ENCODE data around the gene ARPC2. TPM values are rescaled to one million over a fixed set of nuclear protein-coding genes. Genes with fewer than 3 reads are reported as not detected.

Gene ARPC2
- total and polyA plus RNA-seq, 2 of the 13 experiments (the other 11 are each of a cell fraction or from before 2014, with no cell fraction given), result 168 to 303 TPM

GRCh38 chr2:218296847-218297246 lies 79.9 kb downstream of the ARPC2 start (continued):
- TF ChIP-seq E2F2 (CRISPR knock-in tag; IDR thresholded peaks at IDR 0.05; ENCODE audit: borderline replicate concordance) (no peak), ZNF280D (CRISPR knock-in tag; IDR thresholded peaks at IDR 0.05) (0 out of 2 replicates have a peak, but pooled peaks have one; percentile 28), ESRRA (CRISPR knock-in tag; IDR thresholded peaks at IDR 0.05; ENCODE audit: low read depth) (no peak), NBN (conservative IDR thresholded peaks at IDR 0.05) (no peak), CREB3 (CRISPR knock-in tag; IDR thresholded peaks at IDR 0.05) (no peak), NPAS2 (CRISPR knock-in tag; IDR thresholded peaks at IDR 0.05; ENCODE audit: borderline replicate concordance) (no peak), ZNF496 (CRISPR knock-in tag; IDR thresholded peaks at IDR 0.05; ENCODE audit: insufficient replicate concordance) (no peak), ZNF530 (CRISPR knock-in tag; IDR thresholded peaks at IDR 0.05; ENCODE audit: low read depth) (no peak), HOXA7 (CRISPR knock-in tag; IDR thresholded peaks at IDR 0.05) (no peak), ZNF83 (CRISPR knock-in tag; IDR thresholded peaks at IDR 0.05; ENCODE audit: borderline replicate concordance) (no peak), ZNF232 (CRISPR knock-in tag; IDR thresholded peaks at IDR 0.05; ENCODE audit: borderline replicate concordance) (0 out of 2 replicates have a peak, but pooled peaks have one; percentile 6), MTERF4 (CRISPR knock-in tag; IDR thresholded peaks at IDR 0.05) (no peak), ZZZ3 (CRISPR knock-in tag; IDR thresholded peaks at IDR 0.05; ENCODE audit: borderline replicate concordance) (no peak), HMG20B (CRISPR knock-in tag; conservative IDR thresholded peaks at IDR 0.05) (no peak), HNF1B (CRISPR knock-in tag; IDR thresholded peaks at IDR 0.05) (no peak), BHLHE40 (IDR thresholded peaks at IDR 0.05; ENCODE audit: low read length) (no peak), KDM5A (IDR thresholded peaks at IDR 0.05; ENCODE audit: borderline replicate concordance, low read length) (no peak), THAP8 (CRISPR knock-in tag; IDR thresholded peaks at IDR 0.05; ENCODE audit: borderline replicate concordance) (no peak), HOXA5 (CRISPR knock-in tag; IDR thresholded peaks at IDR 0.05) (0 out of 2 replicates have a peak, but pooled peaks have one; percentile 2), TIGD3 (CRISPR knock-in tag; IDR thresholded peaks at IDR 0.05; ENCODE audit: borderline replicate concordance) (no peak)
